ENCODE data around the gene ZRANB1. TPM values are rescaled to one million over a fixed set of nuclear protein-coding genes. Genes with fewer than 3 reads are reported as not detected.

ZRANB1 gene
- total RNA-seq, 2 donors from 2014 or later, result 8.4 to 13.1 TPM

DNA sequence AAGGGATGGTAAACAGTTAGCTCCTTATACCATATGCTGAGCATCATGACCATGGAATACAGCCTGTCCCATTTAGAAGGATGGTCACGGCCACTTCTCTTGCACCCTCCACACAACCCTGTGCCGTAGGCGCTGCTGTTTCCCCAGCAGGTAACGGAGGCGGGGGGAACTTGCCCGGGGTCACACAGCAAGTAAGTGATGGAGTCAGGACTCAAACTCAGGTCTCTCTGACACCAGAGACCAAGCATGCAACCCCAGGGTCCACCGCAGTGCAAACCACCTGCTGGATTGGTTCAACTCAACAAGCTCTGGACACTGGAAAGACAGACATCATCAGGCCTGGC is 71.6 kb downstream of the ZRANB1 start:
- no peak for DNase-seq
- H3K27ac ChIP-seq, result peak overlapping the region; percentile 13
- intact Hi-C loops (cut with DNase I), result no loop called here
- peaks cover 13% of the 10 kb centered on the region for H3K4me1 ChIP-seq
- H3K27me3 ChIP-seq, result no peaks in the 10 kb centered on the region
- H3K9me3 ChIP-seq, result no peaks in the 10 kb centered on the region
- H3K36me3 ChIP-seq, result no peaks in the 10 kb centered on the region
- H3K4me3 ChIP-seq, result no peak overlapping the region
- H3K9ac ChIP-seq (ENCODE audit: low read depth in 2 of 2, low read length in 2 of 2), result no peak overlapping the region
- no peak for TF ChIP-seq CTCF (IDR thresholded peaks at IDR 0.05)

DNA sequence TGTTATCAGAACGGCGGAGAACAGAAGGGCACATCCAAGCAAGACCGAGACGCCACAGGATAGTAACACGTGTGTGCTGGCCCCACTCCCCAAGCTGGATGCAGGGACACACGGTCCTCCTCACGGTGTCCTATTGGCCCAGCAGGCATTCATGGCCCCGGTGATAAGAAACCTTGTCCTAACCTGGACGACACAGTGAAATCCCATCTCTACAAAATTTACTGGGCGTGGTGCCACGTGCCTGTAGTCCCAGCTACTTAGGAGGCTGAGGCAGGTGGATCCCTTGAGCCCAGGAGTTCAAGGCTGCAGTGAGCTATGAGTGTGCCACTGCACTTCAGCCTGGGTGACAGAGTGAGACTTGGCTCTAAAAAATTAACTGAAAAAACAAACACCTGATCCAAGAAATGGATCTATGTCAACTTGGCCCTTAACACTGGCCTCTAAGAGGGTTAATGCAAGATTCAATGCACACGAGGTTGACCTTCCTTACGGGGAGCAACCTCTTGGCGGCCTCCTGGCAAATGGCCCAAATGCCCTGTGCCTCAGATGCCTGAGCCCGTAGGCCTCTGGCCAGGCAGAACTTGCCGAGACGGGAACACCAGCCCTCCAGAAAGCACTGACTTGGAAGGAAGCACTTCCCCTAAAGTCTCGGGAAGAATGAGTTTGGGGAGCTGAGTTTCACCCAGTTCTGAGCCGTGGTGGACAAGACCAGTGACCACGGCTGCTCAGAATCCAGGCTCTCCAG is 72.3 kb downstream of the ZRANB1 start:
- no peaks in the 10 kb centered on the region for H3K36me3 ChIP-seq
- H3K9me3 ChIP-seq, result no peaks in the 10 kb centered on the region
- no peak overlapping the region for H3K4me3 ChIP-seq
- no peak overlapping the region for H3K27ac ChIP-seq
- intact Hi-C loops (cut with DNase I), result no loop called here
- H3K4me1 ChIP-seq, result peaks cover 13% of the 10 kb centered on the region
- DNase-seq, result no peak
- peak overlapping the region in 1 of 2 donors; percentile 21 for H3K9ac ChIP-seq (ENCODE audit: low read depth in 2 of 2, low read length in 2 of 2)
- H3K27me3 ChIP-seq, result no peaks in the 10 kb centered on the region
- TF ChIP-seq CTCF (IDR thresholded peaks at IDR 0.05), result no peak

GRCh38 chr10:125014836-125015355 is 73.0 kb downstream of the ZRANB1 start:
- Histone ChIP-seq H3K9me3 (no peaks in the 10 kb centered on the region), H3K36me3 (no peaks in the 10 kb centered on the region), H3K4me3 (no peak overlapping the region), H3K27me3 (no peaks in the 10 kb centered on the region), H3K9ac (ENCODE audit: low read depth in 2 of 2, low read length in 2 of 2) (peak overlapping the region; percentile 4 to 27), H3K27ac (no peak overlapping the region), H3K4me1 (peaks cover 9% of the 10 kb centered on the region)
- no peak for DNase-seq
- TF ChIP-seq CTCF (IDR thresholded peaks at IDR 0.05), result no peak
- intact Hi-C loops (cut with DNase I), result no loop called here

- TF ChIP-seq CTCF (IDR thresholded peaks at IDR 0.05), result no peak
- Histone ChIP-seq H3K4me1 (peaks cover 5% of the 10 kb centered on the region), H3K36me3 (no peaks in the 10 kb centered on the region), H3K27ac (peak overlapping the region; percentile 27), H3K9ac (ENCODE audit: low read depth in 2 of 2, low read length in 2 of 2) (peak overlapping the region in 1 of 2 donors; percentile 4), H3K27me3 (no peaks in the 10 kb centered on the region), H3K4me3 (no peak overlapping the region), H3K9me3 (no peaks in the 10 kb centered on the region)
- intact Hi-C loops (cut with DNase I), result no loop called here
- no peak for DNase-seq
These were observed 73.5 kb downstream of the ZRANB1 start for GRCh38 chr10:125015356-125015944.

- intact Hi-C loops (cut with DNase I), result no loop called here
- peak overlapping the region; percentile 27 for H3K27ac ChIP-seq
- H3K36me3 ChIP-seq, result no peaks in the 10 kb centered on the region
- TF ChIP-seq CTCF (IDR thresholded peaks at IDR 0.05), result no peak
- peaks cover 5% of the 10 kb centered on the region for H3K4me1 ChIP-seq
- DNase-seq, result no peak
- H3K9ac ChIP-seq (ENCODE audit: low read depth in 2 of 2, low read length in 2 of 2), result peak overlapping the region in 1 of 2 donors; percentile 9
- no peak overlapping the region for H3K4me3 ChIP-seq
- no peaks in the 10 kb centered on the region for H3K9me3 ChIP-seq
- H3K27me3 ChIP-seq, result no peaks in the 10 kb centered on the region
These were observed 74.2 kb downstream of the ZRANB1 start for GRCh38 chr10:125016123-125016522.
